Psoas muscle (tissue), 8 donors: ENCODE measurements around the gene CHST8. TPM values are rescaled to one million over a fixed set of nuclear protein-coding genes. Genes with fewer than 3 reads are reported as not detected.
"Not testable (repeated sequence)": the region's sequence is repeated elsewhere in the genome, so short reads cannot be mapped to it uniquely, and the experiment has no call there.

Source experiments
- ATAC-seq, 4 donors: fragments of 200-7000 bp; cut with Tn5 transposase; one replicate each; pipeline ENCODE4 v1.9.1; 2020; ENCODE audit warnings: moderate library complexity in 3 of 4, mild to moderate bottlenecking in 2 of 4
- DNase-seq, 2 donors: peaks; one replicate each; pipeline ENCODE4 v3.0.0-alpha.2; 2020
- H3K27ac ChIP-seq: fragments of 200-600 bp; one replicate; pipeline ENCODE4 v1.8.0; 2022
- H3K27me3 ChIP-seq, 3 donors: fragments of 200-600 bp in 1 of 3; one replicate each; pipeline versions ENCODE4 v1.6.1 to v1.8.0; 2013 to 2022; ENCODE audit warnings: low read length in 2 of 3, mild to moderate bottlenecking in 2 of 3, moderate library complexity in 1 of 3; ENCODE audit not compliant: insufficient read depth in 3 of 3
- H3K36me3 ChIP-seq, 2 donors: fragments of 200-600 bp in 1 of 2; one replicate each; pipeline versions ENCODE4 v1.6.1 to v1.8.0; 2013 to 2022; ENCODE audit warnings: low read depth in 1 of 2, mild to moderate bottlenecking in 1 of 2, moderate library complexity in 1 of 2; ENCODE audit not compliant: insufficient read depth in 1 of 2
- H3K4me1 ChIP-seq: fragments of 200-600 bp; one replicate; pipeline ENCODE4 v1.8.0; 2022
- H3K4me3 ChIP-seq: fragments of 200-600 bp; one replicate; pipeline ENCODE4 v1.8.0; 2022; ENCODE audit warnings: mild to moderate bottlenecking
- H3K9me3 ChIP-seq: fragments of 200-600 bp; one replicate; pipeline ENCODE4 v1.8.0; 2022
- WGBS, 3 donors: extraction: QIAGEN DNeasy Blood & Tissue Kit; methylation state at CpG; one replicate each; pipeline versions ENCODE4 v1.1.6 to v1.1.7; 2013; 5-methylcytosine and 5-hydroxymethylcytosine counted together
- intact Hi-C, 2 donors: fragments of 100-400 bp; cut with DNase I; formaldehyde crosslinking; loops; one replicate each; pipeline versions ENCODE4 v1.11.0 to v1.14.2; 2022
- polyA plus RNA-seq, 3 donors: library from polyadenylated mRNA; stranded (reverse); fragments of 200-250 nt; gene quantifications; one replicate each; pipeline ENCODE4 v1.2.3, GENCODE V29; 2013
- total RNA-seq, 4 donors: library from RNA; stranded (reverse); fragmentation: NEBNext Ultra II Directional in 2 of 4; extraction: Animal tissue kit (Norgen Biotek cat#: 25700) in 2 of 4; gene quantifications; one replicate each; pipeline versions ENCODE4 v1.2.1 to v1.2.4, GENCODE V29; 2021 to 2023
- TF ChIP-seq, protein P1 (sequence below): fragments of 200-600 bp; IDR thresholded peaks from one replicate; pipeline ENCODE4 v1.8.0; 2022; ENCODE audit warnings: antibody characterized with exemption
- donor health status: healthy with polysubstance abuse.
- donor health status: DM: no; HTN: no; CAD: no; lungs with moderate emphysema.
- donor health status: Bipolar disorder and iron deficiency.
- donor health status: healthy.
- donor health status: DM: yes; HTN: yes; CAD: no.
- donor health status: DM: no; HTN: no; CAD: no.
- donor health status: DM: no; HTN: no; CAD: no.
- donor health status: DM: yes; HTN: yes; CAD: no.

CHST8 gene
- total and polyA plus RNA-seq, 7 donors: 0.05 to 0.60 (median 0.23) TPM; not detected in 1

DNA sequence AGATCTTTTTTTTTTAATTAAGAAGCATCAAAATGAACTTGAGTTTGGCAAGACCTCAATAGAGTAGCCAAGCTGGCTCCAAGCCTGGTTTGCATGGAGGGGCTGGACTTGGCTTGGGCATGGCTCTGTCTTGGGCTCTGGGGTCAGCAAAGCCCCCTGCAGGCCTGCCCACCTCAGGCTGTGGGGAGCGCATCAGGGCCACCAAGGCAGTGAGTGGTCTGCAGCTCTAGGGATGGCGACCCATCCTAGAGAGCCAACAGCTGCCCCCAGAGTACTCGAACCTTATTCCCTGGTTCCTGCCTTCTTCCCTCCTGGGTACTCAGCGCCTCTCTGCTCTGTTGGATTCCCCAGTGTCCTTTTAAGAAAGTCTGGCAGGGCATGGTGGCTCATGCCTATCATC lies 5.4 kb upstream of the CHST8 start:
- no peak overlapping the region for H3K4me3 ChIP-seq
- TF ChIP-seq, protein P1, sequence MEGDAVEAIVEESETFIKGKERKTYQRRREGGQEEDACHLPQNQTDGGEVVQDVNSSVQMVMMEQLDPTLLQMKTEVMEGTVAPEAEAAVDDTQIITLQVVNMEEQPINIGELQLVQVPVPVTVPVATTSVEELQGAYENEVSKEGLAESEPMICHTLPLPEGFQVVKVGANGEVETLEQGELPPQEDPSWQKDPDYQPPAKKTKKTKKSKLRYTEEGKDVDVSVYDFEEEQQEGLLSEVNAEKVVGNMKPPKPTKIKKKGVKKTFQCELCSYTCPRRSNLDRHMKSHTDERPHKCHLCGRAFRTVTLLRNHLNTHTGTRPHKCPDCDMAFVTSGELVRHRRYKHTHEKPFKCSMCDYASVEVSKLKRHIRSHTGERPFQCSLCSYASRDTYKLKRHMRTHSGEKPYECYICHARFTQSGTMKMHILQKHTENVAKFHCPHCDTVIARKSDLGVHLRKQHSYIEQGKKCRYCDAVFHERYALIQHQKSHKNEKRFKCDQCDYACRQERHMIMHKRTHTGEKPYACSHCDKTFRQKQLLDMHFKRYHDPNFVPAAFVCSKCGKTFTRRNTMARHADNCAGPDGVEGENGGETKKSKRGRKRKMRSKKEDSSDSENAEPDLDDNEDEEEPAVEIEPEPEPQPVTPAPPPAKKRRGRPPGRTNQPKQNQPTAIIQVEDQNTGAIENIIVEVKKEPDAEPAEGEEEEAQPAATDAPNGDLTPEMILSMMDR: no peak
- no peaks in the 10 kb centered on the region for H3K36me3 ChIP-seq
- no peak overlapping the region for H3K27ac ChIP-seq
- H3K27me3 ChIP-seq: peaks cover 0 to 54% (median 11%) of the 10 kb centered on the region in 3 donors
- WGBS, 3 donors: 81 to 92% (median 85%) methylated on average over 4 of the region's 4 CpGs
- ATAC-seq: no peak
- no peaks in the 10 kb centered on the region for H3K9me3 ChIP-seq
- no peaks in the 10 kb centered on the region for H3K4me1 ChIP-seq
- intact Hi-C loops: no loop called here
- DNase-seq: no peak

DNA sequence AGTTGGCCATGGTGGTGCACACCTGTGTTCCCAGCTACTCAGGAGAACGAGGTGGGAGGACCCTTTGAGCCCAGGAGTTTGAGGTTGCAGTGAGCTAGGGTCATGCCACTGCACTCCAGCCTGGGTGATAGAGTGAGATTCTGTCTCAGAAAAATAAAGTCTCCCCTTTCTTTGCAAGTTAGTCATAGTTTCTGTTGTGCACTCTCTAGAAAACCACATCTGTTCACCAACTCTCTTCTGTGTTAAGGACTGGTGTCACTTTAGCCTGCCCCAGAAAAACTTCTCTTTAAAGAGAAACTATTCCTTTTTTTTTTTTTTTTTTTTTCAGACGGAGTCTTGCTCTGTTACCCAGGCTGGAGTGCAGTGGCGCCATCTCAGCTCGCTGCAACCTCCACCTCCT lies 4.9 kb upstream of the CHST8 start:
- DNase-seq: no peak
- intact Hi-C loops: no loop called here
- H3K4me3 ChIP-seq: no peak overlapping the region
- no peaks in the 10 kb centered on the region for H3K9me3 ChIP-seq
- TF ChIP-seq, protein P1: no peak
- no peaks in the 10 kb centered on the region for H3K4me1 ChIP-seq
- 71 to 74% (median 72%) methylated on average over 4 of the region's 4 CpGs for WGBS, 3 donors
- H3K36me3 ChIP-seq: no peaks in the 10 kb centered on the region
- H3K27me3 ChIP-seq: peaks cover 0 to 58% (median 14%) of the 10 kb centered on the region in 3 donors
- no peak overlapping the region for H3K27ac ChIP-seq
- ATAC-seq: no peak

DNA sequence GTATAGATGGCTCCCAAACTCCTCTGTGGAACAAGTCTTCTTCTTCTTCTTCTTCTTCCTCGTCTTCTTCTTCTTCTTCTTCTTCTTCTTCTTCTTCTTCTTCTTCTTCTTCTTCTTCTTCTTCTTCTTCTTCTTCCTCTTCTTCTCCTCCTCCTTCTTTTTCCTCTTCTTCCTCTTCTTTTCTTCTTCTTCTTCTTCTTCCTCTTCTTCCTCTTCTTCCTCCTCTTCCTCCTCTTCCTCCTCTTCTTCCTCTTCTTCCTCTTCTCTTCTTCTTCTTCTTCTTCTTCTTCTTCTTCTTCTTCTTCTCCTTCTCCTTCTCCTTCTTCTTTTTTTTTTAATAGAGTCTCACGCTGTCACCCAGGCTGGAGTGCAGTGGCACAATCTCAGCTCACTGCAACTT lies 3.4 kb upstream of the CHST8 start:
- H3K4me1 ChIP-seq, ATAC-seq, DNase-seq, H3K4me3 ChIP-seq, H3K27ac ChIP-seq, H3K36me3 ChIP-seq, intact Hi-C loops, H3K9me3 ChIP-seq: not testable (repeated sequence)
- peaks cover 0 to 67% (median 21%) of the 10 kb centered on the region in 3 donors for H3K27me3 ChIP-seq
- WGBS, 3 donors: 78 to 83% (median 81%) methylated on average over 1 to 2 of the region's 2 CpGs

DNA sequence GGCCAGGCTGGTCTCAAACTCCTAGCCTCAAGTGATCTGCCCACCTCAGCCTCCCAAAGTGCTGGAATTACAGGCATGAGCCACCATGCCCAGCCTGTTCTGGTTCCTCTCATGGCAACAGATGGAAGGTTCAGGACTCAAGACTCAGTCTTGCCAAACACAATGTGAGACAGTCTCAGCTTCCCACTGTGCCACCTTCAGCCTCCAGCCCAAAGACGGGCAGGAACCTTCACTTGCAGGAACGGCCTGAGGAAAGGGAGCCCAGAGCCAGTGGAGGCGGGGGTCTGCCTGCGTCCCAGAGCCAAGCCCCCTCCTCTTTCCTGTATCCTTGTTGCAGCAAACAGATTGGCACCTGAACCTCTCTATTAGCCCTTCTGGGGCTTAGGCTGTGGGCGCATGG lies 2.9 kb upstream of the CHST8 start:
- no peak overlapping the region for H3K4me3 ChIP-seq
- no peaks in the 10 kb centered on the region for H3K9me3 ChIP-seq
- no peak overlapping the region for H3K27ac ChIP-seq
- intact Hi-C loops: no loop called here
- TF ChIP-seq, protein P1: no peak
- 70 to 84% (median 70%) methylated on average over 5 of the region's 5 CpGs for WGBS, 3 donors
- H3K36me3 ChIP-seq: no peaks in the 10 kb centered on the region
- ATAC-seq: no peak
- H3K4me1 ChIP-seq: peaks cover 6% of the 10 kb centered on the region
- peaks cover 0 to 71% (median 22%) of the 10 kb centered on the region in 3 donors for H3K27me3 ChIP-seq
- DNase-seq: no peak

DNA sequence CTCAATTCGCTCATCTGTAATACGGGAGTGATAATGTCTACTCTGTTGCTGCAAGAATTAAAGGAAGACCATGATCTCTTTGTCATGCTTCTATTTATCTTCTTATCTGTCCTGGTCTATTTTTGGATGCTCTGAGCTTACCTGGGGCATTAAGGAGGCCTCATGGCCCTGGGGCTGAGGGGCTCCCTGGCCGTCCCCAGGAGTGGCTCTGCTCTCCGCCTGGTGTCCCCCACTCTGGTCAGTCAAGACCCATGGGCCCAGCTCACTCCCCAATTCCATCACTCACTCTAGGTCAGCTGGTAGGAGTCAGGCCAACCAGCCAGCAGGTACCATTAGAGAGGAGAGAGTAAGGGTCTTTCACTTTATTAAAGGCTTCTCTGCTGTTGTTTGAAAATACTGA lies 1.1 kb upstream of the CHST8 start:
- no peaks in the 10 kb centered on the region for H3K9me3 ChIP-seq
- no peak for DNase-seq
- no peak overlapping the region for H3K4me3 ChIP-seq
- H3K27ac ChIP-seq: no peak overlapping the region
- TF ChIP-seq, protein P1: no peak
- no peak for ATAC-seq
- 90 to 96% (median 95%) methylated on average over 4 of the region's 4 CpGs for WGBS, 3 donors
- peaks cover 0 to 83% (median 22%) of the 10 kb centered on the region in 3 donors for H3K27me3 ChIP-seq
- intact Hi-C loops: no loop called here
- no peaks in the 10 kb centered on the region for H3K36me3 ChIP-seq
- H3K4me1 ChIP-seq: peaks cover 6% of the 10 kb centered on the region
